Lung (tissue), 12 donors: ENCODE data around the gene GALNT10. TPM values are rescaled to one million over a fixed set of nuclear protein-coding genes. Genes with fewer than 3 reads are reported as not detected.

Experiments
- ATAC-seq: fragments of 200-7000 bp; cut with Tn5 transposase; one replicate; pipeline ENCODE4 v1.9.1; 2020; ENCODE audit warnings: moderate number of reproducible peaks; ENCODE audit not compliant: insufficient read depth, low FRiP score
- DNase-seq, 3 donors: peaks; one replicate each; pipeline ENCODE4 v3.0.0-alpha.2; 2013 to 2017
- H3K27ac ChIP-seq, 2 donors: one replicate each; pipeline ENCODE4 v1.5.1; 2013; ENCODE audit warnings: mild to moderate bottlenecking in 2 of 2, moderate library complexity in 2 of 2, control low read depth in 1 of 2, inconsistent platforms in 1 of 2, low read depth in 1 of 2, low read length in 1 of 2
- H3K27me3 ChIP-seq, 3 donors: one replicate each; pipeline ENCODE4 v1.5.1; 2013; ENCODE audit warnings: low read length in 2 of 3; ENCODE audit not compliant: control insufficient read depth in 3 of 3, insufficient read depth in 3 of 3
- H3K36me3 ChIP-seq, 4 donors: one replicate each; pipeline ENCODE4 v1.5.1; 2013; ENCODE audit warnings: low read length in 4 of 4, mild to moderate bottlenecking in 1 of 4, moderate library complexity in 1 of 4; ENCODE audit not compliant: control insufficient read depth in 4 of 4, insufficient read depth in 4 of 4
- H3K4me1 ChIP-seq, 5 donors: one replicate each; pipeline ENCODE4 v1.5.1; 2013; ENCODE audit warnings: low read length in 5 of 5, mild to moderate bottlenecking in 2 of 5, moderate library complexity in 1 of 5; ENCODE audit not compliant: control insufficient read depth in 5 of 5, insufficient read depth in 5 of 5
- H3K4me3 ChIP-seq: one replicate; pipeline ENCODE4 v1.5.1; 2013; ENCODE audit warnings: mild to moderate bottlenecking, control low read depth, moderate library complexity
- H3K9ac ChIP-seq, 2 donors: one replicate each; pipeline ENCODE4 v1.5.1; 2013; ENCODE audit warnings: low read length in 2 of 2, control low read depth in 1 of 2; ENCODE audit not compliant: insufficient read depth in 1 of 2
- H3K9me3 ChIP-seq, 4 donors: one replicate each; pipeline ENCODE4 v1.5.1; 2013; ENCODE audit warnings: low read length in 3 of 4, mild to moderate bottlenecking in 1 of 4, moderate library complexity in 1 of 4; ENCODE audit not compliant: control insufficient read depth in 4 of 4, insufficient read depth in 3 of 4
- WGBS, 2 donors: extraction: QIAGEN DNeasy Blood & Tissue Kit; methylation state at CpG; one replicate each; pipeline ENCODE4 v1.1.7; 2013; 5-methylcytosine and 5-hydroxymethylcytosine counted together
- polyA plus RNA-seq, 2 donors: library from polyadenylated mRNA; stranded (reverse); fragments of 200-250 nt; gene quantifications; one replicate each; pipeline ENCODE4 v1.2.1, GENCODE V29; 2013
- total RNA-seq, 2 donors: library from RNA; depleted of rRNA in 1 of 2; stranded (reverse); fragments of >200 nt in 1 of 2; gene quantifications; one replicate each; pipeline ENCODE4 v1.2.1, GENCODE V29; 2014 to 2021
- TF ChIP-seq, protein P1 (sequence below): IDR thresholded peaks from 2 replicates; pipeline ENCODE4 v1.5.1; 2012; ENCODE audit warnings: mild to moderate bottlenecking; ENCODE audit errors: control extremely low read depth, extremely low read depth
- donor health status: control.
- donor health status: control.
- donor health status: Bipolar disorder and iron deficiency.
- donor health status: healthy.
- donor health status: DM: yes; HTN: yes; CAD: no.

GALNT10 gene
- total and polyA plus RNA-seq, 4 donors, result 9.0 to 70.2 (median 22.0) TPM

DNA sequence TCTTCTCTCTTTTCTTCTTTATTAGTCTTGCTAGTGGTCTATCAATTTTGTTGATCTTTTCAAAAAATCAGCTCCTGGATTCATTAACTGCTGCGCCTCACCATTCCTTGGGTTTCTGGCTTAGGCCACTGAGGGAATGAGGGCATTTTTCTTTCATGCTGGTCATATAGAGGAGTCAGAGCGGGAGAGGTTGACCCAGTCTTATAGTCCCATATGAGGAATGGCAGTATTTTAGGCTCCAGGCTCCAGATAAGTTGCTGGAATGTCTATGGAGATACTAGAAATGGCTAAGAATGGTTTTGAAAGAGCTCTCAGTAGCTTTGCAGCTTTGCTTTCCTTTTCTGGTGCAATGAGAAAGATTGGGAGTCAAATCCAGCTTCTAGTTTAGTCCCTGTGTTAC lies 58.2 kb downstream of the GALNT10 start:
- H3K9ac ChIP-seq, result no peak overlapping the region
- H3K36me3 ChIP-seq, result no peaks in the 10 kb centered on the region
- ATAC-seq (no peak), DNase-seq (no peak)
- H3K9me3 ChIP-seq, result no peaks in the 10 kb centered on the region
- no peaks in the 10 kb centered on the region for H3K27me3 ChIP-seq
- H3K4me3 ChIP-seq, result no peak overlapping the region
- peaks cover 0 to 3% (median 0%) of the 10 kb centered on the region in 5 donors for H3K4me1 ChIP-seq
- TF ChIP-seq, protein P1, sequence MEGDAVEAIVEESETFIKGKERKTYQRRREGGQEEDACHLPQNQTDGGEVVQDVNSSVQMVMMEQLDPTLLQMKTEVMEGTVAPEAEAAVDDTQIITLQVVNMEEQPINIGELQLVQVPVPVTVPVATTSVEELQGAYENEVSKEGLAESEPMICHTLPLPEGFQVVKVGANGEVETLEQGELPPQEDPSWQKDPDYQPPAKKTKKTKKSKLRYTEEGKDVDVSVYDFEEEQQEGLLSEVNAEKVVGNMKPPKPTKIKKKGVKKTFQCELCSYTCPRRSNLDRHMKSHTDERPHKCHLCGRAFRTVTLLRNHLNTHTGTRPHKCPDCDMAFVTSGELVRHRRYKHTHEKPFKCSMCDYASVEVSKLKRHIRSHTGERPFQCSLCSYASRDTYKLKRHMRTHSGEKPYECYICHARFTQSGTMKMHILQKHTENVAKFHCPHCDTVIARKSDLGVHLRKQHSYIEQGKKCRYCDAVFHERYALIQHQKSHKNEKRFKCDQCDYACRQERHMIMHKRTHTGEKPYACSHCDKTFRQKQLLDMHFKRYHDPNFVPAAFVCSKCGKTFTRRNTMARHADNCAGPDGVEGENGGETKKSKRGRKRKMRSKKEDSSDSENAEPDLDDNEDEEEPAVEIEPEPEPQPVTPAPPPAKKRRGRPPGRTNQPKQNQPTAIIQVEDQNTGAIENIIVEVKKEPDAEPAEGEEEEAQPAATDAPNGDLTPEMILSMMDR, result no peak
- H3K27ac ChIP-seq, result no peak overlapping the region
- 99 to 100% methylated on average over 2 of the region's 2 CpGs for WGBS, 2 donors

- WGBS, 2 donors, result 71 to 85% methylated on average over 3 of the region's 3 CpGs
These were observed 59.3 kb downstream of the GALNT10 start for GRCh38 chr5:154249826-154250225.

DNA sequence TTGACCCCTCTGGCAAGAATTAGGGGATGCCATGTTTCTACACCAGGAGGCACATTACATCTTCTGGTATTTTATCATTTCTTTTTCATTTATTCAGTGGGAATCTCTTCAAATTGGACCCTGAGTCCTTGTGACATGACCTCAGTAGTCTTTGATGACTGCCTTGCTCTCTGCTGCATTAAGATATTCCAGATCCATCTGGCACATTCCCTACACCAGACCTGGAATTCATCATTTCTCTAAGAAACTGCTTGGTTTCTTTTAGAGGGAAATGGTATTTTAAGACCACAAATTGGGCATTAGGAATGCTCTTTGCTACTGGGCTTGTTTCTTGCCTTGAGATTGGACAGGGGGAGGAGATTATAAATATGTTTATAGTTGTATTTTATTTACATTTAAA lies 61.0 kb downstream of the GALNT10 start:
- ATAC-seq, result no peak
- no peaks in the 10 kb centered on the region for H3K4me1 ChIP-seq
- DNase-seq, result no peak
- TF ChIP-seq, protein P1, result no peak
- H3K9me3 ChIP-seq, result no peaks in the 10 kb centered on the region
- H3K27me3 ChIP-seq, result no peaks in the 10 kb centered on the region
- H3K36me3 ChIP-seq, result no peaks in the 10 kb centered on the region
- H3K27ac ChIP-seq, result no peak overlapping the region
- no peak overlapping the region for H3K4me3 ChIP-seq
- H3K9ac ChIP-seq, result no peak overlapping the region

More at GRCh38 chr5:154249826-154250225, 59.3 kb downstream of the GALNT10 start:
- Histone ChIP-seq H3K9me3 (no peaks in the 10 kb centered on the region), H3K36me3 (no peaks in the 10 kb centered on the region), H3K4me1 (no peaks in the 10 kb centered on the region), H3K4me3 (no peak overlapping the region), H3K27ac (no peak overlapping the region), H3K27me3 (no peaks in the 10 kb centered on the region), H3K9ac (no peak overlapping the region)
- DNase-seq, result no peak
- TF ChIP-seq, protein P1, result no peak
- no peak for ATAC-seq

GRCh38 chr5:154253807-154254206 lies 63.3 kb downstream of the GALNT10 start:
- Histone ChIP-seq H3K36me3 (no peaks in the 10 kb centered on the region), H3K4me3 (no peak overlapping the region), H3K4me1 (no peaks in the 10 kb centered on the region), H3K9me3 (no peaks in the 10 kb centered on the region), H3K27me3 (no peaks in the 10 kb centered on the region), H3K27ac (no peak overlapping the region), H3K9ac (no peak overlapping the region)
- WGBS, 2 donors, result 95 to 98% methylated on average over 2 of the region's 2 CpGs
- DNase-seq, result no peak
- TF ChIP-seq, protein P1, result no peak
- ATAC-seq, result no peak
